Measurements from ENCODE around the gene C1orf167.

C1orf167 gene

DNA sequence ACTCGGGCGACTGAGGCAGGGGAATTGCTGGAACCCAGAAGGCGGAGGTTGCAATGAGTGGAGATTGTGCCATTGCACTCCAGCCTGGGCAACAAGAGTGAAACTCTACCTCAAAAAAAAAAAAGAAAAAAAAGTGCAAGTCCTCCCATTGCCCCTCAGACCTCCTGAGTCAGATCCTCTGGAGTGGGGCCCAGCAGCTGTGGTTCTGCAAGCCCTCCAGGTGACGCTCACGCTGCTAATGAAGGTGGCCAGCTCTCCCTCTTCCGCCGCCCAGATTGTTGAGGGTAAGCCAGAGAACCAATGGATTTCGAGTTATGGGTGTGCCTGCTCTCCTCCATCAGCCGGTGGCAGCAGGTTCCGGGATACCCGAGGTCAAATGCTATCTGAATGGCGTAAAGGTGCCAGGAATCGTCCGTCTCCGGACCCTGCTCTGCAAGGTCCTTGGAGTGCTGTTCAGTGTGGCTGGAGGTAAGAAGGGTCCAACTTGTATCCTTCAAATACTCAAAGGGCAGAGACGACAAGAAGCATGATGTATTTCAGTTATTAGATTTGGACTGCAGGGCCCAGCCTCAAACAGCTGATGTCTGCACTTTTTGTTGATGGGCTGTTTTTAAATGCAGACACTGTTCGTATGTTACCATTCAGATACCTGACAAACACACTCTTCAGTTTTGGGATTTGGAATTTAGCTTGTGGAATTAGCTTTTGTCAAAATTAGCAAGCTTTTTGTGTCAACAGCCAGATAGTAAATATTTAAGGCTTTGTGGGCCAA, 61.6 kb downstream of the C1orf167 start:
- intact Hi-C loops (cut with DNase I): no loop called here

GRCh38 chr1:11825131-11825530, 63.1 kb downstream of the C1orf167 start:
- DNase-seq: peak in 1 of 10 donors; percentile 77
- intact Hi-C loops (cut with DNase I): no loop called here

More for the DNA sequence above, 61.6 kb downstream of the C1orf167 start:
- peak in 1 of 10 donors; percentile 61 for DNase-seq

DNA sequence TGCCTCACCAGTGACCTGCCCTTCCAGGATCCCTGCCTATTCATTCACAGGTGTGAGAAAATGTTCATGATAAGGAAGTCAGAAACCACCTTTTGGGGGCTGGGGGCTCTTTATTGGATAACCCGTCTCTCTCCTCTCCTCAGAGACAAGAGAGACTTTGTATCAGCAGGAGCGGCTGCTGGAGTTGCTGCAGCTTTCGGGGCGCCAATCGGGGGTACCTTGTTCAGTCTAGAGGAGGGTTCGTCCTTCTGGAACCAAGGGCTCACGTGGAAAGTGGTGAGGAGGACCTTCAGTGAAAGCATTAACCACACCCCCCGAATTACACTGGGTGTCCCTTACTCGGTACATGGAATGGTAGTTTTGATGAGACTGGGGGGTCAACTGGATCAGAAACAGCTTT, 65.0 kb downstream of the C1orf167 start:
- intact Hi-C loops (cut with DNase I): no loop called here
- DNase-seq: peak in 1 of 10 donors; percentile 24

GRCh38 chr1:11828511-11828910, 66.5 kb downstream of the C1orf167 start:
- DNase-seq: peak in 1 of 10 donors; percentile 58
- intact Hi-C loops (cut with DNase I): no loop called here

GRCh38 chr1:11831945-11832725, 70.1 kb downstream of the C1orf167 start:
- intact Hi-C loops (cut with DNase I): loop anchor here (10.0 kb wide), 1 partner anchor 133 kb away; no protein-coding TSS in a partner anchor
- peak in 1 of 10 donors; percentile 62 for DNase-seq

DNA sequence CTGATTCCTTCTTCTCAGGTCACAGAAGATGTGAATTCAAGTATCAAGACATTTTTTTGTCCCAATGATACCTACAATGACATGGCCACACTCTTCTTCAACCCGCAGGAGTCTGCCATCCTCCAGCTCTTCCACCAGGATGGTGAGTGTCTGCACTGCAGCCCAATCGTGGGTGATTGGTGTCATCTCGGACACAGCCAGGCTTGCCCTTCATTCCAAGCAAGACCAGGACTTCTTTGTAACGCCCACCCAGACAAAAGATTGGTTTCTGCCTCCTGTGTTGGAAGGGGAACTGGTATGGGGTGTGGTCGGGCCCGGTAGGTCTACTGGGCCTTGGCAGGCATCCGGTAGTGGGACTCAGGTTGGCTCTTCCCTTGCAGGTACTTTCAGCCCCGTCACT, 71.5 kb downstream of the C1orf167 start:
- intact Hi-C loops (cut with DNase I): loop anchor here (10.0 kb wide), 1 partner anchor 131 kb away; no protein-coding TSS in a partner anchor
- DNase-seq: peak in 2 of 10 donors; percentile 15 to 37

- intact Hi-C loops (cut with DNase I): loop anchor here (10.0 kb wide), 1 partner anchor 131 kb away; no protein-coding TSS in a partner anchor
- peak in 1 of 10 donors; percentile 30 for DNase-seq
Measured at GRCh38 chr1:11833900-11834299, 71.9 kb downstream of the C1orf167 start.

GRCh38 chr1:11835441-11836225, 73.6 kb downstream of the C1orf167 start:
- intact Hi-C loops (cut with DNase I): loop anchor here (5.0 to 10.0 kb wide), 2 partner anchors 72 to 129 kb away; no protein-coding TSS in a partner anchor

DNA sequence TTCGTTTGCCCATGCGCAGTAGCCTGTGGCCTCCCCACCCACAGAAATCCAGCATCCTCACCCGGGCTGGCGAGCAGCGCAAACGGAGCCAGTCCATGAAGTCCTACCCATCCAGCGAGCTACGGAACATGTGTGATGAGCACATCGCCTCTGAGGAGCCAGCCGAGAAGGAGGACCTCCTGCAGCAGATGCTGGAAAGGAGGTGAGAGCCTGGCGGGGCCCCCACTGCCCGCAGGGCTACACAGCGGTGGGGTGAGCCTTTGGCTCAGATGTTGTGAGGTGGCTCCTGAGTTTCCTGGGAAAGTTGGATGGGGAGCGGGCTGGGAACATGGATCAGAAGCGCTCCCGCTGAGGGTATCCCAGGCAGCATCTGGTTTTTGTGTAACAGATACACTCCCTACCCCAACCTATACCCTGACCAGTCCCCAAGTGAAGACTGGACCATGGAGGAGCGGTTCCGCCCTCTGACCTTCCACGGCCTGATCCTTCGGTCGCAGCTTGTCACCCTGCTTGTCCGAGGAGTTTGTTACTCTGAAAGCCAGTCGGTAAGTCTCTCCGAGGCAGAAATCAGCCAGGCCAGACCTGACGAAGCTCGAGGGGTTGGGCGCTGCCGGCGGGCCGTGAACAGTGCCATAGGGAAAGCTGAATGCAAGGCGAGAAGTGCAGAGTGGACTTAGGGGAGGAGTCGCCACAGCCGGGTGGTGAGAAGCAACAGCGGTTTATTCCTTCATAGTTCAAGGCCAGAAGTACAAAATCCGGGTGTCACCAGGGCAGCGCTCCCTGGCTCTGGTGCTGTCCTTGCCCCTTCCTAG, 75.2 kb downstream of the C1orf167 start:
- intact Hi-C loops (cut with DNase I): loop anchor here (5.0 to 10.0 kb wide), 2 partner anchors 70 to 128 kb away; no protein-coding TSS in a partner anchor
- peak in 1 of 10 donors; percentile 75 for DNase-seq

More at GRCh38 chr1:11835441-11836225, 73.6 kb downstream of the C1orf167 start:
- peak in 2 of 10 donors; percentile 68 to 75 for DNase-seq

GRCh38 chr1:11837767-11838348, 75.9 kb downstream of the C1orf167 start:
- intact Hi-C loops (cut with DNase I): loop anchor here (1.0 to 10.0 kb wide), 3 partner anchors 56 to 127 kb away; no protein-coding TSS in a partner anchor
- peak in 1 of 10 donors; percentile 53 for DNase-seq

DNA sequence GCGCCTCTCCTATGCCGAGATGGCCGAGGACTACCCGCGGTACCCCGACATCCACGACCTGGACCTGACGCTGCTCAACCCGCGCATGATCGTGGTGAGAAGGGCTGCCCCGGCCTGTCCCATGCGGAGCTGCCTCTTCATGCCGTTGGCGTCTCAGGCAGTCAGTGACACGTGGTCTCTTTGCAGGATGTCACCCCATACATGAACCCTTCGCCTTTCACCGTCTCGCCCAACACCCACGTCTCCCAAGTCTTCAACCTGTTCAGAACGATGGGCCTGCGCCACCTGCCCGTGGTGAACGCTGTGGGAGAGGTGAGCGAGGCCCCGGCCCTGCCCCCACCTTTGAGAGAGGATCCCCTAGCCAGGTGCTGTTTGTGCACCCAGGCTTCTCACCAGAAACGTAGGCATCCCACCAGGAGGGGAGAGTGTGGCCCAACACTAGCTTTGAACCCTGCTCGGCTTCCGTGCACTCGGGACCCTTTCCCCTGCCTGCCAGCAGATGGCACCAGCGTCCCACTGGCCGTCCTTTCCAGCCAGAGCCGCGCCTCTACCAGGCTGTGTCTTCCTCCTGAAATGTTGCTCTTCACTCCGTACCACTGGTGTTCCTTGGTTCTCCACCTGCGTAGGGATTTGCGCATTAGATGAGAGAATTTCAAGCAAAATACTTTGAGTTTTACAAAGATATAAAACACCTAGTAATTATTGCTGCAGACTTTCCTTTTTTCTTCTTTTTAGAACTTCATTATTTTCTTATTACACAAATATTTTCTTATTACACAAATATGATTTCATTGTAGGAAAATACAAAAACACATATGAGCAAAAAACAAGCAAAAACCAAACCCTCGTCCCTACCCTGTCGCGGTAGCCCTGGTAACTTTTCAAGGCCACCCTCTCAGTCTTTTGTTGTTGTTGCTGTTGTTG, 76.6 kb downstream of the C1orf167 start:
- intact Hi-C loops (cut with DNase I): loop anchor here (1.0 to 10.0 kb wide), 3 partner anchors 56 to 126 kb away; no protein-coding TSS in a partner anchor
- peak; percentile 54 to 97 (median 81) for DNase-seq
